Fibroblast of mammary gland (primary cell): Measurements from ENCODE around the gene NQO1.
A peak's percentile ranks its signal among the peaks of the same experiment; 100 is the strongest.
"Not testable (repeated sequence)": the region's sequence is repeated elsewhere in the genome, so short reads cannot be mapped to it uniquely, and the experiment has no call there.

Experiments
- DNase-seq: peaks from one replicate; pipeline ENCODE4 v3.0.0-alpha.2; 2010; ENCODE audit warnings: low read depth
- H3K4me3 ChIP-seq: 2 replicates; pipeline ENCODE4 v1.5.1; 2011; ENCODE audit warnings: low read depth, mild to moderate bottlenecking, low read length, moderate library complexity; ENCODE audit not compliant: control insufficient read depth
- CTCF ChIP-seq: conservative IDR thresholded peaks from 2 replicates; pipeline ENCODE4 v1.5.1; 2011; ENCODE audit warnings: low read depth, low read length, inconsistent platforms; ENCODE audit not compliant: control insufficient read depth, insufficient read depth

Gene NQO1

GRCh38 chr16:69767459-69768229 is 41.3 kb upstream of the NQO1 start:
- no peak for TF ChIP-seq CTCF
- no peak overlapping the region for H3K4me3 ChIP-seq
- DNase-seq: no peak

- H3K4me3 ChIP-seq: peak overlapping the region; percentile 78
- no peak for TF ChIP-seq CTCF
- DNase-seq: no peak
Measured at GRCh38 chr16:69763599-69763942, 37.2 kb upstream of the NQO1 start.

GRCh38 chr16:69762814-69763598 is 36.6 kb upstream of the NQO1 start:
- DNase-seq: peak; percentile 43
- TF ChIP-seq CTCF: no peak

GRCh38 chr16:69761983-69762813 is 35.8 kb upstream of the NQO1 start, which contains the start of gene WWP2:
TSS of gene WWP2 (plus strand) at chr16:69762332. CDS start at chr16:69787011, 24,679 bp downstream.
- H3K4me3 ChIP-seq: peak within 1 kb of the TSS; percentile 78
- DNase-seq: peak; percentile 40
- TF ChIP-seq CTCF: no peak

More at GRCh38 chr16:69762814-69763598, 36.6 kb upstream of the NQO1 start:
- peak overlapping the region; percentile 78 for H3K4me3 ChIP-seq

- not testable (repeated sequence) for H3K4me3 ChIP-seq, DNase-seq
Measured at GRCh38 chr16:69757375-69757774, 31.0 kb upstream of the NQO1 start.

GRCh38 chr16:69756705-69757104 is 30.3 kb upstream of the NQO1 start:
- TF ChIP-seq CTCF: no peak
- H3K4me3 ChIP-seq: no peak overlapping the region
- no peak for DNase-seq
